KBM-7 (cell line): ENCODE measurements around the gene SLC22A12.

Source experiments
- DNase-seq: peaks from one replicate; pipeline ENCODE4 v3.0.0-alpha.2; 2015
- in situ Hi-C: fragments of 300-500 bp; cut with MboI; formaldehyde crosslinking; loops from 2 replicates; pipeline ENCODE4 v1.14.3; 2020; ENCODE audit warnings: low sequenced_read_pairs, low pct_unique_long_range_greater_than_20kb, mixed read lengths

Gene SLC22A12

GRCh38 chr11:64638018-64638665 is 47.1 kb downstream of the SLC22A12 start:
- in situ Hi-C loops, result no loop called here

GRCh38 chr11:64638829-64639228 is 47.8 kb downstream of the SLC22A12 start:
- in situ Hi-C loops, result no loop called here
- DNase-seq, result no peak

More at GRCh38 chr11:64638018-64638665, 47.1 kb downstream of the SLC22A12 start:
- DNase-seq, result no peak

- in situ Hi-C loops, result no loop called here
- DNase-seq, result no peak
Observed at GRCh38 chr11:64639885-64640284, 48.9 kb downstream of the SLC22A12 start.

- in situ Hi-C loops, result no loop called here
Observed at GRCh38 chr11:64641596-64642417, 50.8 kb downstream of the SLC22A12 start.

GRCh38 chr11:64642418-64642735 is 51.4 kb downstream of the SLC22A12 start:
- in situ Hi-C loops, result no loop called here
- no peak for DNase-seq

More at GRCh38 chr11:64641596-64642417, 50.8 kb downstream of the SLC22A12 start:
- DNase-seq, result no peak

- no peak for DNase-seq
- in situ Hi-C loops, result no loop called here
Observed at GRCh38 chr11:64642871-64643255, 51.8 kb downstream of the SLC22A12 start.

- in situ Hi-C loops, result no loop called here
- DNase-seq, result no peak
Observed at GRCh38 chr11:64643256-64643881, 52.3 kb downstream of the SLC22A12 start.

- in situ Hi-C loops, result no loop called here
- no peak for DNase-seq
Observed at GRCh38 chr11:64643920-64644646, 53.1 kb downstream of the SLC22A12 start.

GRCh38 chr11:64644647-64645275 is 53.7 kb downstream of the SLC22A12 start:
- peak; percentile 47 for DNase-seq
- in situ Hi-C loops, result no loop called here

GRCh38 chr11:64647019-64647779 is 56.2 kb downstream of the SLC22A12 start:
- no peak for DNase-seq
- in situ Hi-C loops, result no loop called here

- in situ Hi-C loops, result no loop called here
- DNase-seq, result no peak
Observed at GRCh38 chr11:64648551-64648950, 57.5 kb downstream of the SLC22A12 start.

GRCh38 chr11:64649291-64649697 is 58.3 kb downstream of the SLC22A12 start:
- DNase-seq, result peak; percentile 51
- in situ Hi-C loops, result no loop called here

GRCh38 chr11:64650923-64651523 is 60.0 kb downstream of the SLC22A12 start:
- DNase-seq, result peak; percentile 64
- in situ Hi-C loops, result no loop called here
